Tibial nerve (tissue), 4 donors: ENCODE results near the gene DMXL1. TPM values are rescaled to one million over a fixed set of nuclear protein-coding genes. Genes with fewer than 3 reads are reported as not detected.

ENCODE experiments used
- DNase-seq, 2 donors: peaks; one replicate each; pipeline ENCODE4 v3.0.0-alpha.2; 2019; ENCODE audit warnings: low spot score in 2 of 2
- H3K27ac ChIP-seq, 4 donors: fragments of 200-600 bp; sonication (generic) in 3 of 4; one replicate each; pipeline ENCODE4 v1.5.1; 2017 to 2019; ENCODE audit warnings: mild to moderate bottlenecking in 1 of 4
- H3K27me3 ChIP-seq, 2 donors: fragments of 200-600 bp; sonication (generic) in 1 of 2; one replicate each; pipeline versions ENCODE4 v1.5.1 to v1.6.0; 2017 to 2019
- H3K36me3 ChIP-seq, 3 donors: fragments of 200-600 bp; sonication (generic); one replicate each; pipeline ENCODE4 v1.5.1; 2018 to 2019
- H3K4me1 ChIP-seq, 4 donors: fragments of 200-600 bp; sonication (generic) in 3 of 4; one replicate each; pipeline ENCODE4 v1.5.1; 2017 to 2019
- H3K4me3 ChIP-seq, 4 donors: fragments of 200-600 bp; sonication (generic) in 3 of 4; one replicate each; pipeline ENCODE4 v1.5.1; 2017 to 2019; ENCODE audit warnings: mild to moderate bottlenecking in 1 of 4, moderate library complexity in 1 of 4
- H3K9me3 ChIP-seq, 4 donors: fragments of 200-600 bp; sonication (generic) in 3 of 4; one replicate each; pipeline ENCODE4 v1.5.1; 2017 to 2019
- CTCF ChIP-seq, 5 experiments: fragments of 200-600 bp in 3 of 5; fragments of 450-650 bp in 2 of 5; sonication (generic) in 3 of 5; IDR thresholded peaks; one replicate each; pipeline ENCODE4 v1.5.1; 2016 to 2019; ENCODE audit warnings: antibody characterized with exemption in 5 of 5, mild to moderate bottlenecking in 3 of 5, moderate library complexity in 2 of 5
- EP300 ChIP-seq, 2 donors: sonication (generic); formaldehyde crosslinking; IDR thresholded peaks; one replicate each; pipeline ENCODE4 v1.6.1; 2017; ENCODE audit warnings: antibody characterized with exemption in 2 of 2, mild to moderate bottlenecking in 1 of 2
- POLR2A ChIP-seq, 2 donors: fragments of 450-650 bp; IDR thresholded peaks; one replicate each; pipeline ENCODE4 v1.6.1; 2017; ENCODE audit warnings: antibody characterized with exemption in 2 of 2, mild to moderate bottlenecking in 2 of 2, moderate library complexity in 2 of 2
- WGBS, 2 donors: methylation state at CpG; one replicate each; pipeline ENCODE4 v1.1.5; 2018; 5-methylcytosine and 5-hydroxymethylcytosine counted together
- total RNA-seq, 4 donors: library from RNA; depleted of rRNA; stranded (reverse); fragments of >200 nt; gene quantifications; one replicate each; pipeline ENCODE4 v1.1.0, GENCODE V29; 2016

Gene DMXL1
- total RNA-seq, 4 donors from 2014 or later: 59.1 to 101 (median 76.1) TPM

- H3K27ac ChIP-seq: no peak overlapping the region
- no peak for DNase-seq
- H3K4me3 ChIP-seq: no peak overlapping the region
- H3K36me3 ChIP-seq: peaks cover 0 to 46% (median 0%) of the 10 kb centered on the region in 3 donors
- WGBS, 2 donors: 82 to 87% methylated on average over 7 of the region's 7 CpGs
- H3K4me1 ChIP-seq: no peaks in the 10 kb centered on the region
- TF ChIP-seq POLR2A (IDR thresholded peaks at IDR 0.05) (no peak), CTCF (IDR thresholded peaks at IDR 0.05) (no peak)
- no peaks in the 10 kb centered on the region for H3K27me3 ChIP-seq
- no peaks in the 10 kb centered on the region for H3K9me3 ChIP-seq
Observed at GRCh38 chr5:119187776-119188529, 117.1 kb downstream of the DMXL1 start.

- no peak for DNase-seq
- Histone ChIP-seq H3K4me3 (no peak overlapping the region), H3K27ac (no peak overlapping the region), H3K9me3 (no peaks in the 10 kb centered on the region), H3K27me3 (no peaks in the 10 kb centered on the region), H3K4me1 (no peaks in the 10 kb centered on the region), H3K36me3 (peaks cover 0 to 52% (median 0%) of the 10 kb centered on the region in 3 donors)
- no peak for TF ChIP-seq EP300 (IDR thresholded peaks at IDR 0.05)
- TF ChIP-seq POLR2A (IDR thresholded peaks at IDR 0.05): no peak
- TF ChIP-seq CTCF (IDR thresholded peaks at IDR 0.05): no peak
- 90 to 98% methylated on average over 1 of the region's 1 CpG for WGBS, 2 donors
Observed at GRCh38 chr5:119190470-119191095, 119.7 kb downstream of the DMXL1 start.

GRCh38 chr5:119191944-119192343, 121.1 kb downstream of the DMXL1 start:
- no peak overlapping the region for H3K27ac ChIP-seq
- DNase-seq: no peak

GRCh38 chr5:119200795-119201194, 129.9 kb downstream of the DMXL1 start:
- TF ChIP-seq POLR2A (IDR thresholded peaks at IDR 0.05) (no peak), EP300 (IDR thresholded peaks at IDR 0.05) (no peak)
- Histone ChIP-seq H3K27me3 (no peaks in the 10 kb centered on the region), H3K36me3 (peaks cover 5 to 84% (median 6%) of the 10 kb centered on the region in 3 donors), H3K27ac (no peak overlapping the region), H3K4me3 (no peak overlapping the region), H3K9me3 (peaks cover 0 to 24% (median 0%) of the 10 kb centered on the region in 4 donors), H3K4me1 (no peaks in the 10 kb centered on the region)
- DNase-seq: no peak

More at GRCh38 chr5:119191944-119192343, 121.1 kb downstream of the DMXL1 start:
- TF ChIP-seq EP300 (IDR thresholded peaks at IDR 0.05) (no peak), POLR2A (IDR thresholded peaks at IDR 0.05) (no peak), CTCF (IDR thresholded peaks at IDR 0.05) (no peak)
- Histone ChIP-seq H3K9me3 (no peaks in the 10 kb centered on the region), H3K36me3 (peaks cover 0 to 65% (median 0%) of the 10 kb centered on the region in 3 donors), H3K4me1 (no peaks in the 10 kb centered on the region), H3K4me3 (no peak overlapping the region), H3K27me3 (no peaks in the 10 kb centered on the region)
- 82 to 84% methylated on average over 1 of the region's 1 CpG for WGBS, 2 donors

- WGBS, 2 donors: 88 to 96% methylated on average over 1 of the region's 1 CpG
- Histone ChIP-seq H3K36me3 (peaks cover 0 to 39% (median 2%) of the 10 kb centered on the region in 3 donors), H3K27me3 (no peaks in the 10 kb centered on the region), H3K27ac (no peak overlapping the region), H3K4me1 (no peaks in the 10 kb centered on the region), H3K4me3 (no peak overlapping the region), H3K9me3 (peaks cover 0 to 2% (median 0%) of the 10 kb centered on the region in 4 donors)
- TF ChIP-seq POLR2A (IDR thresholded peaks at IDR 0.05) (no peak), CTCF (IDR thresholded peaks at IDR 0.05) (no peak), EP300 (IDR thresholded peaks at IDR 0.05) (no peak)
- DNase-seq: no peak
Observed at GRCh38 chr5:119207105-119207504, 136.2 kb downstream of the DMXL1 start.
